Heart left ventricle (tissue), 13 donors: ENCODE measurements around the gene LCNL1.
A peak's percentile ranks its signal among the peaks of the same experiment; 100 is the strongest.

Experiments
- POLR2A ChIP-seq, 2 donors: fragments of 450-650 bp; IDR thresholded peaks; one replicate each; pipeline ENCODE4 v1.6.1; 2017; ENCODE audit warnings: antibody characterized with exemption in 2 of 2, mild to moderate bottlenecking in 2 of 2, moderate library complexity in 2 of 2
- TF ChIP-seq, protein P1 (sequence below), 12 donors: fragments of 200-600 bp; sonication (generic) in 4 of 12; IDR thresholded peaks; one replicate each; pipeline versions ENCODE4 v1.5.0 to v1.8.0; 2018 to 2022; ENCODE audit warnings: antibody characterized with exemption in 12 of 12, mild to moderate bottlenecking in 5 of 12
- donor health status: ischemic (EF 13 %, LVEDD 7.1; RV severe dilation, severe dysfunction).
- donor health status: DM: no; HTN: yes; CAD: no.
- donor health status: DM: no; HTN: no; CAD: no.
- donor health status: ischemic (EF 25% LVEDD 6.9; RV normal size, moderate dysfunction).
- donor health status: ischemic (EF 25% LVEDD 5.7; RV mildly dilated, moderate dysfunction).
- donor health status: ischemic (EF 35%, LVEDD 5.7; RV mildly dilated, moderate dysfunction).
- donor health status: nonischemic (EF 11% LVEDD 7.7; RV severe dilation, severe dysfunction).
- donor health status: DM: yes; HTN: yes; CAD: no.
- donor health status: PGD.
- donor health status: ischemic (EF 29% LVEDD 5.4; RV normal size, mild dysfunction).
- donor health status: nonischemic (EF 23%, LVEDD 6.1; RV moderate dilation, normal function).

DNA sequence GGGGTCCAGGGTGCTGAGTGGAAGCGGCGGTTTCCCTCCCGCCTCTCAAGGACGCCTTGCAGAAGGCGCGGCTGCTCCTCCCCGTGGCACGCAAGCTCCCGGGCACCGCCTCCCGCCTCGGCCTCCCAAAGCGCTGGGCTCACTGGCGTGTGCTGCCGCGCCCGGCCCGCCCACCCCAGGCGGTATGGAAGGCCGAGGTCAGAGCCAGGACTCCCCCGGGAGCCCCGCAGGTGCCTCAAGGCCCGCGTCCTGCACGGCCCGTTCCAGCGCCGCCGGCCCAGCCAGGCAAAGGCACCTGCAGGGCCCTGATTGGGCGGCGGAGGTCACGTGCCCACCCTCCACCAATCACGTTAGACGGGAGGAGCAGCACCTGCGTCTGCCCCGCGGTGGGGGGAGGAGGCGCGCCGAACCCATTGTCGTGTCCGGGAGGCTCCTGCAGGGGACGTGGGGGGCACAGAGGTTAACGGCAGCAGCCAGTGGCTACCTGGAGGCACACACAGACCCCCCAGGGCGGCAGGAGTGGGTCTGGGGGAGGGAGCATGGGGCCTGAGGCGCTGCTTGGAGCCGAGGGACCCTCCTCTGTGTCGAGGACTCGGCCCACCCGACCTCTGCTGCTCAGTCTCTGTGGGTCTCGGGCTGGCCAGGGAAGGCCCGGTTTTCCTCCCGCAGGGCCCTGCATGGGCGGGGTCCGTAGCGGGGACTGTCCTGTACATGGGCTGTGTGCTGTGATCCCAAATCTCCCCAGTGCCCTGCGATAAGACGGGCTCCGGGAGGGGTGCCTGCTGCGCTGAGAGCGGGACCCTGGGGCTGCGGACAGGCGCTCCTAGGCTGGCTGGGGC, 32.8 kb upstream of the LCNL1 start:
- TF ChIP-seq POLR2A (IDR thresholded peaks at IDR 0.05), result peak; percentile 59 to 93
- TF ChIP-seq, protein P1, sequence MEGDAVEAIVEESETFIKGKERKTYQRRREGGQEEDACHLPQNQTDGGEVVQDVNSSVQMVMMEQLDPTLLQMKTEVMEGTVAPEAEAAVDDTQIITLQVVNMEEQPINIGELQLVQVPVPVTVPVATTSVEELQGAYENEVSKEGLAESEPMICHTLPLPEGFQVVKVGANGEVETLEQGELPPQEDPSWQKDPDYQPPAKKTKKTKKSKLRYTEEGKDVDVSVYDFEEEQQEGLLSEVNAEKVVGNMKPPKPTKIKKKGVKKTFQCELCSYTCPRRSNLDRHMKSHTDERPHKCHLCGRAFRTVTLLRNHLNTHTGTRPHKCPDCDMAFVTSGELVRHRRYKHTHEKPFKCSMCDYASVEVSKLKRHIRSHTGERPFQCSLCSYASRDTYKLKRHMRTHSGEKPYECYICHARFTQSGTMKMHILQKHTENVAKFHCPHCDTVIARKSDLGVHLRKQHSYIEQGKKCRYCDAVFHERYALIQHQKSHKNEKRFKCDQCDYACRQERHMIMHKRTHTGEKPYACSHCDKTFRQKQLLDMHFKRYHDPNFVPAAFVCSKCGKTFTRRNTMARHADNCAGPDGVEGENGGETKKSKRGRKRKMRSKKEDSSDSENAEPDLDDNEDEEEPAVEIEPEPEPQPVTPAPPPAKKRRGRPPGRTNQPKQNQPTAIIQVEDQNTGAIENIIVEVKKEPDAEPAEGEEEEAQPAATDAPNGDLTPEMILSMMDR (IDR thresholded peaks at IDR 0.05), result peak in 9 of 12 donors; percentile 11 to 35 (median 27)
